Liver (tissue), 9 donors: Measurements from ENCODE around the gene C2orf49. TPM values are rescaled to one million over a fixed set of nuclear protein-coding genes. Genes with fewer than 3 reads are reported as not detected.

ENCODE experiments used
- DNase-seq: peaks from one replicate; pipeline ENCODE4 v3.0.0-alpha.2; 2017; ENCODE audit warnings: low spot score
- H3K27ac ChIP-seq, 2 donors: one replicate each; pipeline ENCODE4 v1.7.0; 2013; ENCODE audit warnings: inconsistent platforms in 2 of 2, low read length in 2 of 2, control low read depth in 1 of 2, low read depth in 1 of 2, mild to moderate bottlenecking in 1 of 2
- H3K27me3 ChIP-seq, 4 donors: one replicate each; pipeline versions ENCODE4 v1.6.1 to v1.7.0; 2013; ENCODE audit warnings: low read length in 3 of 4, inconsistent platforms in 1 of 4, mild to moderate bottlenecking in 1 of 4, moderate library complexity in 1 of 4; ENCODE audit not compliant: control insufficient read depth in 4 of 4, insufficient read depth in 4 of 4
- H3K36me3 ChIP-seq, 4 donors: one replicate each; pipeline versions ENCODE4 v1.6.1 to v1.7.0; 2013; ENCODE audit warnings: low read length in 3 of 4, mild to moderate bottlenecking in 3 of 4, low read depth in 1 of 4, moderate library complexity in 1 of 4; ENCODE audit not compliant: control insufficient read depth in 4 of 4, insufficient read depth in 3 of 4
- H3K4me1 ChIP-seq, 4 donors: one replicate each; pipeline versions ENCODE4 v1.6.1 to v1.7.0; 2013; ENCODE audit warnings: low read length in 3 of 4, mild to moderate bottlenecking in 3 of 4, moderate library complexity in 1 of 4; ENCODE audit not compliant: control insufficient read depth in 4 of 4, insufficient read depth in 4 of 4
- H3K4me3 ChIP-seq, 3 donors: one replicate each; pipeline versions ENCODE4 v1.6.1 to v1.7.0; 2013; ENCODE audit warnings: low read length in 3 of 3, control low read depth in 1 of 3, low read depth in 1 of 3, mild to moderate bottlenecking in 1 of 3
- H3K9ac ChIP-seq, 2 donors: one replicate each; pipeline ENCODE4 v1.7.0; 2013; ENCODE audit warnings: low read length in 2 of 2, mild to moderate bottlenecking in 2 of 2, moderate library complexity in 2 of 2, control low read depth in 1 of 2, low read depth in 1 of 2
- H3K9me3 ChIP-seq, 4 donors: one replicate each; pipeline versions ENCODE4 v1.6.1 to v1.7.0; 2013; ENCODE audit warnings: low read length in 3 of 4; ENCODE audit not compliant: control insufficient read depth in 4 of 4
- ATF3 ChIP-seq: IDR thresholded peaks from 2 replicates; pipeline ENCODE4 v1.6.1; 2016; ENCODE audit warnings: antibody characterized with exemption
- EGR1 ChIP-seq, 2 donors: IDR thresholded peaks; 2 replicates each; pipeline ENCODE4 v1.6.1; 2016 to 2018; ENCODE audit warnings: antibody characterized with exemption in 2 of 2, low read depth in 2 of 2
- FOXA1 ChIP-seq: IDR thresholded peaks from 2 replicates; pipeline ENCODE4 v1.6.1; 2016; ENCODE audit warnings: antibody characterized with exemption
- FOXA2 ChIP-seq: IDR thresholded peaks from 2 replicates; pipeline ENCODE4 v1.6.1; 2016; ENCODE audit warnings: antibody characterized with exemption
- GABPA ChIP-seq, 2 donors: IDR thresholded peaks in 1 of 2; conservative IDR thresholded peaks in 1 of 2; 2 replicates each; pipeline ENCODE4 v1.6.1; 2016; ENCODE audit warnings: antibody characterized with exemption in 2 of 2, mild to moderate bottlenecking in 1 of 2, moderate library complexity in 1 of 2
- HNF4A ChIP-seq, 2 donors: conservative IDR thresholded peaks; 2 replicates each; pipeline ENCODE4 v1.6.1; 2016; ENCODE audit warnings: antibody characterized with exemption in 2 of 2, mild to moderate bottlenecking in 2 of 2
- HNF4G ChIP-seq: IDR thresholded peaks from 2 replicates; pipeline ENCODE4 v1.6.1; 2016; ENCODE audit warnings: antibody characterized with exemption
- JUND ChIP-seq, 2 donors: IDR thresholded peaks; 2 replicates each; pipeline ENCODE4 v1.6.1; 2016; ENCODE audit warnings: antibody characterized with exemption in 2 of 2
- MAX ChIP-seq: IDR thresholded peaks from 2 replicates; pipeline ENCODE4 v1.6.1; 2016; ENCODE audit warnings: antibody characterized with exemption
- NR2F2 ChIP-seq: IDR thresholded peaks from 2 replicates; pipeline ENCODE4 v1.6.1; 2016; ENCODE audit warnings: antibody characterized with exemption
- RAD21 ChIP-seq, 2 donors: IDR thresholded peaks; 2 replicates each; pipeline ENCODE4 v1.6.1; 2016; ENCODE audit warnings: antibody characterized with exemption in 2 of 2, mild to moderate bottlenecking in 2 of 2
- RXRA ChIP-seq, 2 donors: IDR thresholded peaks; 2 replicates each; pipeline ENCODE4 v1.6.1; 2017 to 2018; ENCODE audit warnings: antibody characterized with exemption in 2 of 2, mild to moderate bottlenecking in 1 of 2
- SP1 ChIP-seq: IDR thresholded peaks from 2 replicates; pipeline ENCODE4 v1.6.1; 2018; ENCODE audit warnings: antibody characterized with exemption, mild to moderate bottlenecking
- TAF1 ChIP-seq: conservative IDR thresholded peaks from 2 replicates; pipeline ENCODE4 v1.6.1; 2016; ENCODE audit warnings: antibody characterized with exemption, mild to moderate bottlenecking
- YY1 ChIP-seq: IDR thresholded peaks from 2 replicates; pipeline ENCODE4 v1.6.1; 2016; ENCODE audit warnings: antibody characterized with exemption, mild to moderate bottlenecking
- ZBTB33 ChIP-seq: IDR thresholded peaks from 2 replicates; pipeline ENCODE4 v1.6.1; 2016; ENCODE audit warnings: antibody characterized with exemption
- WGBS: extraction: QIAGEN DNeasy Blood & Tissue Kit; methylation state at CpG from one replicate; pipeline ENCODE4 v1.1.7; 2013; 5-methylcytosine and 5-hydroxymethylcytosine counted together
- polyA plus RNA-seq, 2 donors: library from polyadenylated mRNA; stranded (reverse) in 1 of 2; unstranded in 1 of 2; fragments of 200-250 nt in 1 of 2; fragments of >200 nt in 1 of 2; fragmentation: Nextera tagmentation in 1 of 2; extraction: Ambion mirVana in 1 of 2; gene quantifications; one replicate each; pipeline versions ENCODE4 v1.2.1 to v1.2.3, GENCODE V29; 2013 to 2015
- total RNA-seq, 2 donors: library from RNA; depleted of rRNA; stranded (reverse); fragments of >200 nt; gene quantifications; one replicate each; pipeline ENCODE4 v1.2.3, GENCODE V29; 2014
- TF ChIP-seq, protein P1 (sequence below): IDR thresholded peaks from 2 replicates; pipeline ENCODE4 v1.6.1; 2016; ENCODE audit warnings: antibody characterized with exemption, mild to moderate bottlenecking
- TF ChIP-seq, protein P2 (sequence below): fragments of 150-350 bp; IDR thresholded peaks from 2 replicates; pipeline ENCODE4 v1.5.1; 2017; ENCODE audit warnings: improper control_type of control experiment, low read depth, low read length; ENCODE audit not compliant: missing input control
- donor health status: healthy.
- donor health status: healthy.
- donor health status: healthy.
- donor health status: healthy.
- donor health status: healthy.

Gene C2orf49
- total and polyA plus RNA-seq, 4 donors = 3.3 to 8.2 (median 8.1) TPM

GRCh38 chr2:105395691-105396090, 58.4 kb downstream of the C2orf49 start (continued):
- TF ChIP-seq ZBTB33 = no peak

GRCh38 chr2:105396254-105397024, 59.1 kb downstream of the C2orf49 start:
- DNase-seq = no peak
- Histone ChIP-seq H3K27me3 (peaks cover 0 to 2% (median 0%) of the 10 kb centered on the region in 4 donors), H3K9me3 (no peaks in the 10 kb centered on the region), H3K27ac (no peak overlapping the region), H3K4me3 (no peak overlapping the region), H3K4me1 (peaks cover 0 to 3% (median 1%) of the 10 kb centered on the region in 4 donors), H3K36me3 (no peaks in the 10 kb centered on the region), H3K9ac (no peak overlapping the region)
- TF ChIP-seq HNF4G (peak; percentile 7), JUND (IDR thresholded peaks at IDR 0.05) (peak in 1 of 2 donors; percentile 20), HNF4A (conservative IDR thresholded peaks at IDR 0.05) (peak; percentile 61 to 72), RAD21 (IDR thresholded peaks at IDR 0.05) (no peak), ATF3 (no peak)
- 90% methylated on average over 12 of the region's 12 CpGs for WGBS

DNA sequence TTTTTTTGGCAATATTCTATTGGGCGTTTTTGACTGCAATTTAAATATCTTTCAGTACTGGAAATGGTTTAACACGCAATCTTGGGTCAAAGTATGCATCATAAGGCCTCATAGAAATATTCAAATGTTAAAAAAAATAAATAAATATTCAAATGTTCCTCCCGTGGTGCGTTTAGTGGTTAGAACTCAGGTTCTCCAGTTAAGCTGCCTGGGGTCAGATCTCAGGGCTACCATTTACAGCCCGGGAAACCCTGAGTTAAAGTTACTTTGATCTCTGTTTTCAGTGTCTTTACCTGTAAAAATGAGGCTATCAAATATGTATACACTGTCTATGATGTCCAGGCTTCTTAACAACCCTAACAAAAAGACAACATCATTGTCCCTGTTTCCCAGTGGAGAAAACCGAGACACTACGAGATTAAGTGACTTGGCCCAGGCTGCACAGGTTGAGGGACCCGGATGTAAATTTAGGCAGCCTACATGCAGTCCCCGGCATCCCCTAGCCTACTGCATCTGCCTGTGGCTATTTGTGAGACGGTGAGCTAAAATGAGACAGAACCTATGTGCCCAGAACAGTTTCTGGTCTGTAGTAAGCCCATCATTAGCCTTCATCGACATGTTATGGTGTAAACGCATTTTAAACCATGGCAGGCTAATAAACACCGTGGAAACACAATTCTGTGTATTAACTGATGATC, 59.8 kb downstream of the C2orf49 start:
- Histone ChIP-seq H3K27ac (no peak overlapping the region), H3K4me1 (peaks cover 0 to 3% (median 1%) of the 10 kb centered on the region in 4 donors), H3K4me3 (no peak overlapping the region), H3K27me3 (peaks cover 0 to 2% (median 0%) of the 10 kb centered on the region in 4 donors), H3K9ac (no peak overlapping the region), H3K9me3 (no peaks in the 10 kb centered on the region), H3K36me3 (no peaks in the 10 kb centered on the region)
- 91% methylated on average over 13 of the region's 13 CpGs for WGBS
- no peak for DNase-seq
- no peak for TF ChIP-seq NR2F2
- TF ChIP-seq TAF1 = no peak
- no peak for TF ChIP-seq ZBTB33
- TF ChIP-seq EGR1 (IDR thresholded peaks at IDR 0.05; ENCODE audit: low read depth in 2 of 2) = no peak
- no peak for TF ChIP-seq MAX
- TF ChIP-seq RXRA (IDR thresholded peaks at IDR 0.05) = no peak
- TF ChIP-seq, protein P1, sequence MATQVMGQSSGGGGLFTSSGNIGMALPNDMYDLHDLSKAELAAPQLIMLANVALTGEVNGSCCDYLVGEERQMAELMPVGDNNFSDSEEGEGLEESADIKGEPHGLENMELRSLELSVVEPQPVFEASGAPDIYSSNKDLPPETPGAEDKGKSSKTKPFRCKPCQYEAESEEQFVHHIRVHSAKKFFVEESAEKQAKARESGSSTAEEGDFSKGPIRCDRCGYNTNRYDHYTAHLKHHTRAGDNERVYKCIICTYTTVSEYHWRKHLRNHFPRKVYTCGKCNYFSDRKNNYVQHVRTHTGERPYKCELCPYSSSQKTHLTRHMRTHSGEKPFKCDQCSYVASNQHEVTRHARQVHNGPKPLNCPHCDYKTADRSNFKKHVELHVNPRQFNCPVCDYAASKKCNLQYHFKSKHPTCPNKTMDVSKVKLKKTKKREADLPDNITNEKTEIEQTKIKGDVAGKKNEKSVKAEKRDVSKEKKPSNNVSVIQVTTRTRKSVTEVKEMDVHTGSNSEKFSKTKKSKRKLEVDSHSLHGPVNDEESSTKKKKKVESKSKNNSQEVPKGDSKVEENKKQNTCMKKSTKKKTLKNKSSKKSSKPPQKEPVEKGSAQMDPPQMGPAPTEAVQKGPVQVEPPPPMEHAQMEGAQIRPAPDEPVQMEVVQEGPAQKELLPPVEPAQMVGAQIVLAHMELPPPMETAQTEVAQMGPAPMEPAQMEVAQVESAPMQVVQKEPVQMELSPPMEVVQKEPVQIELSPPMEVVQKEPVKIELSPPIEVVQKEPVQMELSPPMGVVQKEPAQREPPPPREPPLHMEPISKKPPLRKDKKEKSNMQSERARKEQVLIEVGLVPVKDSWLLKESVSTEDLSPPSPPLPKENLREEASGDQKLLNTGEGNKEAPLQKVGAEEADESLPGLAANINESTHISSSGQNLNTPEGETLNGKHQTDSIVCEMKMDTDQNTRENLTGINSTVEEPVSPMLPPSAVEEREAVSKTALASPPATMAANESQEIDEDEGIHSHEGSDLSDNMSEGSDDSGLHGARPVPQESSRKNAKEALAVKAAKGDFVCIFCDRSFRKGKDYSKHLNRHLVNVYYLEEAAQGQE = no peak
- no peak for TF ChIP-seq FOXA1
- no peak for TF ChIP-seq HNF4A (conservative IDR thresholded peaks at IDR 0.05)
- no peak for TF ChIP-seq SP1
- TF ChIP-seq ATF3 = no peak
- TF ChIP-seq, protein P2, sequence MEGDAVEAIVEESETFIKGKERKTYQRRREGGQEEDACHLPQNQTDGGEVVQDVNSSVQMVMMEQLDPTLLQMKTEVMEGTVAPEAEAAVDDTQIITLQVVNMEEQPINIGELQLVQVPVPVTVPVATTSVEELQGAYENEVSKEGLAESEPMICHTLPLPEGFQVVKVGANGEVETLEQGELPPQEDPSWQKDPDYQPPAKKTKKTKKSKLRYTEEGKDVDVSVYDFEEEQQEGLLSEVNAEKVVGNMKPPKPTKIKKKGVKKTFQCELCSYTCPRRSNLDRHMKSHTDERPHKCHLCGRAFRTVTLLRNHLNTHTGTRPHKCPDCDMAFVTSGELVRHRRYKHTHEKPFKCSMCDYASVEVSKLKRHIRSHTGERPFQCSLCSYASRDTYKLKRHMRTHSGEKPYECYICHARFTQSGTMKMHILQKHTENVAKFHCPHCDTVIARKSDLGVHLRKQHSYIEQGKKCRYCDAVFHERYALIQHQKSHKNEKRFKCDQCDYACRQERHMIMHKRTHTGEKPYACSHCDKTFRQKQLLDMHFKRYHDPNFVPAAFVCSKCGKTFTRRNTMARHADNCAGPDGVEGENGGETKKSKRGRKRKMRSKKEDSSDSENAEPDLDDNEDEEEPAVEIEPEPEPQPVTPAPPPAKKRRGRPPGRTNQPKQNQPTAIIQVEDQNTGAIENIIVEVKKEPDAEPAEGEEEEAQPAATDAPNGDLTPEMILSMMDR = no peak
- TF ChIP-seq YY1 = no peak
- no peak for TF ChIP-seq JUND (IDR thresholded peaks at IDR 0.05)
- TF ChIP-seq HNF4G = no peak
- no peak for TF ChIP-seq FOXA2
- TF ChIP-seq GABPA (IDR thresholded peaks at IDR 0.05 in 1 of 2, conservative IDR thresholded peaks at IDR 0.05 in 1 of 2) = no peak
- no peak for TF ChIP-seq RAD21 (IDR thresholded peaks at IDR 0.05)
